Testis (tissue), 3 donors: Measurements from ENCODE around the gene FOXJ3. TPM values are rescaled to one million over a fixed set of nuclear protein-coding genes. Genes with fewer than 3 reads are reported as not detected.

Experiments
- DNase-seq: peaks from one replicate; pipeline ENCODE4 v3.0.0-alpha.2; 2019
- H3K27ac ChIP-seq, 2 donors: fragments of 200-600 bp; sonication (generic); one replicate each; pipeline ENCODE4 v1.5.1; 2019
- H3K27me3 ChIP-seq: fragments of 200-600 bp; sonication (generic); one replicate; pipeline ENCODE4 v1.5.1; 2019
- H3K36me3 ChIP-seq: fragments of 200-600 bp; sonication (generic); one replicate; pipeline ENCODE4 v1.5.1; 2017; ENCODE audit warnings: low read depth; ENCODE audit errors: missing control alignments
- H3K4me1 ChIP-seq: fragments of 200-600 bp; sonication (generic); one replicate; pipeline ENCODE4 v1.5.1; 2019
- H3K4me3 ChIP-seq, 2 donors: fragments of 200-600 bp; sonication (generic); one replicate each; pipeline ENCODE4 v1.5.1; 2017 to 2019
- H3K9me3 ChIP-seq: fragments of 200-600 bp; sonication (generic); one replicate; pipeline ENCODE4 v1.5.1; 2017
- CTCF ChIP-seq, 3 experiments: fragments of 450-650 bp in 2 of 3; fragments of 200-600 bp in 1 of 3; sonication (generic) in 1 of 3; IDR thresholded peaks; one replicate each; pipeline ENCODE4 v1.5.1; 2016 to 2019; ENCODE audit warnings: antibody characterized with exemption in 3 of 3, mild to moderate bottlenecking in 2 of 3, moderate library complexity in 1 of 3
- POLR2A ChIP-seq: fragments of 450-650 bp; IDR thresholded peaks from one replicate; pipeline ENCODE4 v1.6.1; 2017; ENCODE audit warnings: antibody characterized with exemption, mild to moderate bottlenecking, moderate library complexity
- WGBS, 2 donors: methylation state at CpG; one replicate each; pipeline ENCODE4 v1.1.5; 2018; 5-methylcytosine and 5-hydroxymethylcytosine counted together
- intact Hi-C: fragments of 100-400 bp; cut with DNase I; formaldehyde crosslinking; loops from one replicate; pipeline ENCODE4 v1.15.1; 2023; ENCODE audit warnings: low total_unique reads
- polyA plus RNA-seq: library from polyadenylated mRNA; stranded (reverse); fragments of 350-450 nt; fragmentation: Illumina TruSeq; extraction: RNeasy Lipid Tissue Mini Kit (QIAGEN cat#74804); gene quantifications from one replicate; pipeline ENCODE4 v1.2.3, GENCODE V29; 2014; ENCODE audit warnings: low read depth, low replicate concordance; ENCODE audit not compliant: insufficient read depth
- total RNA-seq, 2 donors: library from RNA; depleted of rRNA; stranded (reverse); fragments of >200 nt; gene quantifications; one replicate each; pipeline ENCODE4 v1.2.3, GENCODE V29; 2016

Gene FOXJ3
- total and polyA plus RNA-seq, 3 donors from 2014 or later: 38.9 to 80.1 (median 64.4) TPM

- TF ChIP-seq CTCF (IDR thresholded peaks at IDR 0.05) (no peak), POLR2A (no peak)
- 85 to 89% methylated on average over 5 of the region's 5 CpGs for WGBS, 2 donors
- Histone ChIP-seq H3K27ac (no peak overlapping the region), H3K9me3 (no peaks in the 10 kb centered on the region), H3K27me3 (no peaks in the 10 kb centered on the region), H3K4me3 (no peak overlapping the region), H3K4me1 (peaks cover 6% of the 10 kb centered on the region), H3K36me3 (no peaks in the 10 kb centered on the region)
- no peak for DNase-seq
- intact Hi-C loops: no loop called here
Measured at GRCh38 chr1:42141978-42142377, 193.1 kb downstream of the FOXJ3 start.

- intact Hi-C loops: no loop called here
- WGBS, 2 donors: 91 to 96% methylated on average over 2 of the region's 2 CpGs
- DNase-seq: no peak
- Histone ChIP-seq H3K4me1 (no peaks in the 10 kb centered on the region), H3K27ac (no peak overlapping the region), H3K27me3 (no peaks in the 10 kb centered on the region), H3K9me3 (no peaks in the 10 kb centered on the region), H3K36me3 (no peaks in the 10 kb centered on the region), H3K4me3 (no peak overlapping the region)
- TF ChIP-seq POLR2A (no peak), CTCF (IDR thresholded peaks at IDR 0.05) (no peak)
Measured at GRCh38 chr1:42140191-42140590, 194.8 kb downstream of the FOXJ3 start.

- Histone ChIP-seq H3K4me1 (no peaks in the 10 kb centered on the region), H3K27ac (no peak overlapping the region), H3K4me3 (no peak overlapping the region), H3K27me3 (no peaks in the 10 kb centered on the region), H3K9me3 (no peaks in the 10 kb centered on the region), H3K36me3 (no peaks in the 10 kb centered on the region)
- intact Hi-C loops: no loop called here
- 92 to 96% methylated on average over 3 of the region's 3 CpGs for WGBS, 2 donors
- TF ChIP-seq POLR2A (no peak), CTCF (IDR thresholded peaks at IDR 0.05) (no peak)
- no peak for DNase-seq
Measured at GRCh38 chr1:42139444-42139843, 195.6 kb downstream of the FOXJ3 start.

- Histone ChIP-seq H3K9me3 (no peaks in the 10 kb centered on the region), H3K4me1 (no peaks in the 10 kb centered on the region), H3K36me3 (no peaks in the 10 kb centered on the region), H3K27ac (no peak overlapping the region), H3K4me3 (no peak overlapping the region), H3K27me3 (no peaks in the 10 kb centered on the region)
- intact Hi-C loops: no loop called here
- no peak for TF ChIP-seq CTCF (IDR thresholded peaks at IDR 0.05)
- TF ChIP-seq POLR2A: no peak
- 92 to 96% methylated on average over 4 of the region's 4 CpGs for WGBS, 2 donors
- no peak for DNase-seq
Measured at GRCh38 chr1:42138586-42138985, 196.4 kb downstream of the FOXJ3 start.

- 87 to 90% methylated on average over 10 of the region's 10 CpGs for WGBS, 2 donors
- no peak overlapping the region for H3K27ac ChIP-seq
- DNase-seq: no peak
- TF ChIP-seq POLR2A: no peak
- TF ChIP-seq CTCF (IDR thresholded peaks at IDR 0.05): no peak
- no peaks in the 10 kb centered on the region for H3K4me1 ChIP-seq
- intact Hi-C loops: no loop called here
- no peaks in the 10 kb centered on the region for H3K27me3 ChIP-seq
- no peaks in the 10 kb centered on the region for H3K36me3 ChIP-seq
- H3K9me3 ChIP-seq: no peaks in the 10 kb centered on the region
- H3K4me3 ChIP-seq: no peak overlapping the region
Measured at GRCh38 chr1:42137766-42138165, 197.3 kb downstream of the FOXJ3 start.
